SK-N-SH (cell line): ENCODE results near the gene LEPROT. TPM values are rescaled to one million over a fixed set of nuclear protein-coding genes. Genes with fewer than 3 reads are reported as not detected.

Experiments used
- CTCF ChIA-PET: fragments of 300-600, 350-600 bp; formaldehyde crosslinking; extraction: SDS; loops from one replicate; lab custom pipeline; 2021; lab: Yijun Ruan, JAX
- POLR2A ChIA-PET: fragments of 350-600 bp; sonication (Branson Sonifier 250); formaldehyde crosslinking; extraction: SDS; loops from one replicate; lab custom pipeline; 2020; ENCODE audit warnings: antibody characterized with exemption, inconsistent platforms; lab: Yijun Ruan, JAX
- DNase-seq: peaks from one replicate; pipeline ENCODE4 v3.0.0; 2012
- H2AFZ ChIP-seq: fragments of 200-600 bp; sonication (generic); 2 replicates; pipeline ENCODE4 v1.8.1; 2016; ENCODE audit warnings: antibody characterized with exemption, mild to moderate bottlenecking, low read depth
- H3F3A ChIP-seq: fragments of 200-600 bp; sonication (generic); replicated peaks from 2 replicates; pipeline ENCODE3; 2016; ENCODE audit warnings: antibody characterized with exemption, mild to moderate bottlenecking; ENCODE audit not compliant: insufficient read depth
- H3K27ac ChIP-seq, 2 experiments: fragments of 200-500 bp in 1 of 2; fragments of 200-600 bp in 1 of 2; sonication (Bioruptor generic) in 1 of 2; sonication (generic), shearing (Covaris generic) in 1 of 2; 2 replicates each; pipeline versions ENCODE4 v1.5.1 to v1.6.1; 2014 to 2016; ENCODE audit warnings: low read depth in 2 of 2, inconsistent platforms in 1 of 2, low read length in 1 of 2, mild to moderate bottlenecking in 1 of 2, mixed read lengths in 1 of 2
- H3K27me3 ChIP-seq: fragments of 200-600 bp; sonication (generic), shearing (Covaris generic); 2 replicates; pipeline ENCODE4 v1.6.1; 2016; ENCODE audit warnings: mixed run types; ENCODE audit not compliant: insufficient read depth
- H3K36me3 ChIP-seq, 2 experiments: fragments of 200-500 bp in 1 of 2; fragments of 200-600 bp in 1 of 2; sonication (Bioruptor generic) in 1 of 2; sonication (generic) in 1 of 2; replicated peaks in 1 of 2; 2 replicates each; pipeline versions ENCODE3 to v1.5.1; 2014 to 2016; ENCODE audit warnings: low read length in 1 of 2, mild to moderate bottlenecking in 1 of 2; ENCODE audit not compliant: insufficient read depth in 2 of 2, control insufficient read depth in 1 of 2
- H3K4me1 ChIP-seq, 2 experiments: fragments of 200-500 bp in 1 of 2; fragments of 200-600 bp in 1 of 2; sonication (Bioruptor generic) in 1 of 2; sonication (generic), shearing (Covaris generic) in 1 of 2; 2 replicates each; pipeline versions ENCODE4 v1.5.1 to v1.6.1; 2014 to 2016; ENCODE audit warnings: low read depth in 1 of 2, low read length in 1 of 2, mixed run types in 1 of 2; ENCODE audit not compliant: insufficient read depth in 2 of 2, control insufficient read depth in 1 of 2
- H3K4me2 ChIP-seq: fragments of 200-600 bp; sonication (generic), shearing (Covaris generic); 2 replicates; pipeline ENCODE4 v1.6.1; 2017; ENCODE audit warnings: mixed run types
- H3K4me3 ChIP-seq, 2 experiments: fragments of 200-500 bp in 1 of 2; fragments of 200-600 bp in 1 of 2; sonication (Bioruptor generic) in 1 of 2; sonication (generic), shearing (Covaris generic) in 1 of 2; 2 replicates each; pipeline versions ENCODE4 v1.5.1 to v1.8.1; 2014 to 2016; ENCODE audit warnings: low read depth in 2 of 2, inconsistent platforms in 1 of 2, low read length in 1 of 2, mild to moderate bottlenecking in 1 of 2, mixed read lengths in 1 of 2, moderate library complexity in 1 of 2
- H3K79me2 ChIP-seq: fragments of 200-600 bp; sonication (generic); 2 replicates; pipeline ENCODE4 v1.8.1; 2017; ENCODE audit warnings: mild to moderate bottlenecking; ENCODE audit not compliant: insufficient read depth
- H3K9ac ChIP-seq: fragments of 200-600 bp; sonication (generic); 2 replicates; pipeline ENCODE4 v1.6.1; 2017; ENCODE audit warnings: mixed run types
- H3K9me2 ChIP-seq: fragments of 200-600 bp; sonication (generic); 2 replicates; pipeline ENCODE4 v1.6.1; 2017; ENCODE audit warnings: mixed run types
- H3K9me3 ChIP-seq: fragments of 200-600 bp; sonication (generic); 2 replicates; pipeline ENCODE4 v1.6.1; 2017; ENCODE audit warnings: mixed run types, mild to moderate bottlenecking, moderate library complexity
- H4K20me1 ChIP-seq: fragments of 200-600 bp; sonication (generic); 2 replicates; pipeline ENCODE4 v1.6.1; 2017; ENCODE audit warnings: mild to moderate bottlenecking, mixed run types; ENCODE audit not compliant: insufficient read depth
- CHD2 ChIP-seq: fragments of 150-350 bp; IDR thresholded peaks from 2 replicates; pipeline ENCODE4 v1.6.1; 2018; ENCODE audit warnings: low read length; ENCODE audit not compliant: partially characterized antibody
- ELF1 ChIP-seq: IDR thresholded peaks from 2 replicates; pipeline ENCODE4 v1.4.0; 2012
- EP300 ChIP-seq, 2 experiments: IDR thresholded peaks; 2 replicates each; pipeline versions ENCODE4 v1.4.0 to v1.6.1; 2012; ENCODE audit warnings: borderline replicate concordance in 1 of 2, low read depth in 1 of 2, low read length in 1 of 2
- FOSL2 ChIP-seq: IDR thresholded peaks from 2 replicates; pipeline ENCODE4 v1.4.0; 2012; ENCODE audit warnings: low read depth, mild to moderate bottlenecking, moderate library complexity, borderline replicate concordance
- GATA2 ChIP-seq: sonication (generic); formaldehyde crosslinking; IDR thresholded peaks from 2 replicates; pipeline ENCODE4 v1.5.0; 2020; ENCODE audit warnings: mild to moderate bottlenecking, missing genetic modification reagents
- IRF3 ChIP-seq: fragments of 150-350 bp; IDR thresholded peaks from 2 replicates; pipeline ENCODE4 v1.6.1; 2016; ENCODE audit warnings: mild to moderate bottlenecking, low read depth, low read length
- MEF2A ChIP-seq: IDR thresholded peaks from 2 replicates; pipeline ENCODE4 v1.4.0; 2012; ENCODE audit warnings: low read depth, borderline replicate concordance
- MXI1 ChIP-seq: IDR thresholded peaks from 2 replicates; pipeline ENCODE4 v1.6.1; 2012; ENCODE audit warnings: mild to moderate bottlenecking, low read depth, low read length, improper control_type of control experiment
- POLR2AphosphoS5 ChIP-seq: IDR thresholded peaks from 2 replicates; pipeline ENCODE4 v1.6.1; 2012; ENCODE audit warnings: low read depth, low read length
- RAD21 ChIP-seq: IDR thresholded peaks from 2 replicates; pipeline ENCODE4 v1.6.1; 2012; ENCODE audit warnings: mild to moderate bottlenecking, low read length
- REST ChIP-seq: IDR thresholded peaks from 2 replicates; pipeline ENCODE4 v1.6.1; 2012; ENCODE audit warnings: mild to moderate bottlenecking, low read depth, low read length, moderate library complexity
- RFX5 ChIP-seq: IDR thresholded peaks from 2 replicates; pipeline ENCODE4 v1.6.1; 2012; ENCODE audit warnings: mild to moderate bottlenecking, improper control_type of control experiment, low read length
- RXRA ChIP-seq: IDR thresholded peaks from 2 replicates; pipeline ENCODE4 v1.4.0; 2012; ENCODE audit warnings: low read depth, mild to moderate bottlenecking, borderline replicate concordance
- SIN3A ChIP-seq: IDR thresholded peaks from 2 replicates; pipeline ENCODE4 v1.6.1; 2012; ENCODE audit warnings: low read depth, mild to moderate bottlenecking, low read length, moderate library complexity, borderline replicate concordance
- SMC3 ChIP-seq: IDR thresholded peaks from 2 replicates; pipeline ENCODE4 v1.6.1; 2012; ENCODE audit warnings: low read depth, low read length, improper control_type of control experiment
- YY1 ChIP-seq: IDR thresholded peaks from 2 replicates; pipeline ENCODE4 v1.4.0; 2012; ENCODE audit warnings: low read depth, mild to moderate bottlenecking
- ZBTB33 ChIP-seq: IDR thresholded peaks from 2 replicates; pipeline ENCODE4 v1.4.0; 2012; ENCODE audit warnings: low read depth, borderline replicate concordance
- WGBS: methylation state at CpG from one replicate; pipeline ENCODE4 v1.1.6; 2017; ENCODE audit warnings: low lambda C conversion rate; 5-methylcytosine and 5-hydroxymethylcytosine counted together
- polyA plus RNA-seq, 3 experiments: library from polyadenylated mRNA; depleted of rRNA; stranded (reverse); fragments of >200 nt; gene quantifications; 2 replicates each; pipeline ENCODE4 v1.2.3, GENCODE V29; 2012
- TF ChIP-seq, protein P1 (sequence below): fragments of 150-350 bp; IDR thresholded peaks from 2 replicates; pipeline ENCODE4 v1.6.1; 2017; ENCODE audit warnings: antibody characterized with exemption, low read length, low read depth, borderline replicate concordance
- TF ChIP-seq, protein P2 (sequence below): IDR thresholded peaks from 2 replicates; pipeline ENCODE4 v1.4.0; 2012; ENCODE audit warnings: low read depth, borderline replicate concordance

The LEPROT gene
- polyA plus RNA-seq, 1 of the 3 experiments (the other 2 are of a cell fraction), result 38.9 TPM

DNA sequence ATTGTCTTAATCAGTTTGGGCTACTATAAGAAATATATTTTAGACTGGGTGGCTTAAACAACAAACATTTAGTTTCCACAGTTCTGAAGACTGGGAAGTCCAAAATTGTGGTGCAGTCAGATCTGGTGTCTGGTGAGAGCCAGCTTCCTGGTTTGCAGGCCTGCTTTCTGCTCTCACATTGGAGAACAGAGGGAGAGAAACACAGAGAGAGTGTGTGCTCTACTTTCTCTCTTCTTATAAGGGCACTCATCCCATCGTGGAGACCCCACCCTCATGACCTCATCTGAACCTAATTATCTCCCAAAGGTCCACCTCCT is 4.1 kb downstream of the LEPROT start:
- H3K9ac ChIP-seq, result peak overlapping the region; percentile 26; the same call in 1 of the 2 replicates
- H3K36me3 ChIP-seq, result peaks cover 26 to 29% of the 10 kb centered on the region in 2 experiments
- 50% methylated on average over 1 of the region's 1 CpG for WGBS
- H3F3A ChIP-seq, result peaks cover 36% of the 10 kb centered on the region
- H3K4me2 ChIP-seq, result 0 out of 2 replicates have a peak overlapping the region, but pooled peaks have one; percentile 32
- H3K9me3 ChIP-seq, result no peaks in the 10 kb centered on the region
- TF ChIP-seq SMC3 (no peak), FOSL2 (no peak), IRF3 (no peak), POLR2AphosphoS5 (no peak), YY1 (no peak), REST (no peak), SIN3A (no peak), MEF2A (no peak), RXRA (no peak), RAD21 (no peak), ZBTB33 (no peak), CHD2 (no peak), EP300 (IDR thresholded peaks at IDR 0.05; ENCODE audit: borderline replicate concordance in 1 of 2, low read depth in 1 of 2, low read length in 1 of 2) (no peak), MXI1 (no peak), RFX5 (no peak), GATA2 (CRISPR knock-in tag) (no peak), ELF1 (no peak)
- TF ChIP-seq, protein P1, sequence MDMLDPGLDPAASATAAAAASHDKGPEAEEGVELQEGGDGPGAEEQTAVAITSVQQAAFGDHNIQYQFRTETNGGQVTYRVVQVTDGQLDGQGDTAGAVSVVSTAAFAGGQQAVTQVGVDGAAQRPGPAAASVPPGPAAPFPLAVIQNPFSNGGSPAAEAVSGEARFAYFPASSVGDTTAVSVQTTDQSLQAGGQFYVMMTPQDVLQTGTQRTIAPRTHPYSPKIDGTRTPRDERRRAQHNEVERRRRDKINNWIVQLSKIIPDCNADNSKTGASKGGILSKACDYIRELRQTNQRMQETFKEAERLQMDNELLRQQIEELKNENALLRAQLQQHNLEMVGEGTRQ, result no peak
- TF ChIP-seq, protein P2, sequence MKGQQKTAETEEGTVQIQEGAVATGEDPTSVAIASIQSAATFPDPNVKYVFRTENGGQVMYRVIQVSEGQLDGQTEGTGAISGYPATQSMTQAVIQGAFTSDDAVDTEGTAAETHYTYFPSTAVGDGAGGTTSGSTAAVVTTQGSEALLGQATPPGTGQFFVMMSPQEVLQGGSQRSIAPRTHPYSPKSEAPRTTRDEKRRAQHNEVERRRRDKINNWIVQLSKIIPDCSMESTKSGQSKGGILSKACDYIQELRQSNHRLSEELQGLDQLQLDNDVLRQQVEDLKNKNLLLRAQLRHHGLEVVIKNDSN, result no peak
- H4K20me1 ChIP-seq, result peaks cover 6% of the 10 kb centered on the region; the same call in 1 of the 2 replicates
- CTCF ChIA-PET, result interaction anchor here (6.7 kb wide), 1 partner anchor 263 kb away, joined by 56 read pairs; no protein-coding TSS in a partner anchor
- POLR2A ChIA-PET, result no interaction called here
- no peaks in the 10 kb centered on the region for H3K9me2 ChIP-seq
- no peaks in the 10 kb centered on the region for H3K27me3 ChIP-seq
- H3K79me2 ChIP-seq, result peaks cover 64% of the 10 kb centered on the region
- H3K4me3 ChIP-seq, result no peak overlapping the region
- no peak for DNase-seq
- no peak overlapping the region for H2AFZ ChIP-seq
- peak overlapping the region in 1 of 2 experiments; percentile 74; a peak in 3 of 4 replicates for H3K27ac ChIP-seq
- peaks cover 10 to 27% of the 10 kb centered on the region in 2 experiments for H3K4me1 ChIP-seq
